Measurements from ENCODE around the gene HEATR3.

The HEATR3 gene

DNA sequence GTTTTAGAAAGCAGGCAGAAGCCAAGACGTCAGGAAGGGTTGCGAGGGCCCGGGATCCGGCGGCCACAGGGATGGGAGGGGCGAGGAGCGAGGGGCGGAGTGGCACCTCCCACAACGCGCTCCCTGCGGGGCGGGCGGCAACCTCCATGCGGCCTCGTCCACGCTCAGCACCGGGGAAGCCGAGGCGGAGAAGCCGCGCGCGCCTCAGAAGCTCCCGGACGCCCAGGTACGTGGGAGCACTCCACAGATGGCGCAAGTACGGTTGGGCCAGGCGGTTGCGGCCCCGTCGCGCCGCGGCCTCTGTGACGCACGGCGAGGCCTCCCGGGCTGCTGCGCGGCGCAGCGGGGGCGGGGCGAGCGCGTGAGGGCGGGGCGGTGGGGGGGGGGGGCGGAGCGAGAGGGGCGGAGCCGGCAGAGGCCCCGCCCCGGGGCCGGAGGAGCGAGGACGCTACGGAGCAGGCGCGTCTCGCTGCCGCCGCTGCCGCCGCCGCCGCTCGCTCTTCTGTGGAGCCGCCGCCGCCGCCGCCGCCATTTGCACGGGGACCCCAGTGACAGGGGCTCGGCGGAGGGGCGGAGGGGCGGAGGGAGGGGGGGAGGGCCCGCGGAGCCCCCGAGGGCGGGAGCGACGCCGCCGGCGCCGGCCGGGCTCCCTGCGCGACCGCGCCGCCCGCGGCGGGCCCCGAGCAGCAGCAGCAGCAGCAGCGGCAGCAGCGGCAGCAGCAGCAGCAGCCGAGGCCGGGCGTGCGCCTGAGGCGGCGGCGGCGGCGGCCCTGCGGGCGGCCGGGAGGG lies 87.2 kb downstream of the HEATR3 start, which contains the start of gene TENT4B:
TENT4B (plus strand) TSS at position 500 of the 789 bp plus-strand sequence. CDS start 316 bp downstream, outside the sequence.
- peak; percentile 81 for DNase-seq (ENCODE audit: low spot score)

- peak; percentile 24 for DNase-seq (ENCODE audit: low spot score)
Measured at GRCh38 chr16:50153596-50154419, 88.0 kb downstream of the HEATR3 start.

DNA sequence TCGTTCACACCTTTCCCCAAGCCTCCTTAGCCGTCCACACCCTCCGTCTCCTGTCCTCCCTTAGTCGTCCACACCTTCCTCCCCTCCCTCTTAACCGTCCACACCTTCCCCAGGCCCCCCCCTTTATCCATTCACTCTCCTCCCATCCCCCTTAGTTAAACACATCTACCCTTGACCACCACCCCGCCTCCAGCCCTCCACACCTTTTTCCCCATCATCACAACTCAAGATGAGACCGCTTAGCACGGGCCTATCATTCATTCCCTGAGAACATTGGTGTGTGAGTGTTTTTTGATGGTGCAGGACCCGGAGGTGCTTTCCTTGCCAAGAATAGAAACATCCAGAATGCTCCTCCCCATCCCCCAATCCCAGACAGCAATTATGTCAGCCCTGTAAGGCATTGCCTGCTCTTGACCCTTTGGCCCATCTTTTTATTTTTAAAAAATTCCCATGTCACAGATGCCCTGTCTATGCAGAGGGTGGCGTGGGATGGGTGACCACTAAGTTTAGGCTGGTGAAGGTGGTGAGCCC lies 88.7 kb downstream of the HEATR3 start:
- no peak for DNase-seq (ENCODE audit: low spot score)

- no peak for DNase-seq (ENCODE audit: low spot score)
Measured at GRCh38 chr16:50155925-50156324, 90.2 kb downstream of the HEATR3 start.
